OCI-LY7 (cell line): ENCODE data around the gene DTNB. TPM values are rescaled to one million over a fixed set of nuclear protein-coding genes. Genes with fewer than 3 reads are reported as not detected.

Experiments used
- BruUV-seq: library from RNA; stranded (reverse); fragments of 400-500 nt; replicated peaks from 2 replicates; lab custom pipeline; 2021; lab: Mats Ljungman, UMichigan
- CTCF ChIA-PET: fragments of 300-600 bp; sonication (Branson Sonifier 250); formaldehyde crosslinking; loops from one replicate; lab custom pipeline; 2022; ENCODE audit warnings: antibody characterized with exemption; ENCODE audit not compliant: unreplicated experiment; lab: Charles Lee
- POLR2A ChIA-PET: fragments of 300-600 bp; sonication (Branson Sonifier 250); formaldehyde crosslinking; loops from one replicate; lab custom pipeline; 2022; ENCODE audit warnings: antibody characterized with exemption; lab: Charles Lee
- DNase-seq: peaks from one replicate; pipeline ENCODE4 v3.0.0-alpha.2; 2015; ENCODE audit warnings: low spot score
- H2AFZ ChIP-seq: fragments of 200-600 bp; sonication (generic), shearing (Covaris generic); 2 replicates; pipeline ENCODE4 v1.6.1; 2014; ENCODE audit warnings: mild to moderate bottlenecking, antibody characterized with exemption, low read length, moderate library complexity
- H3K27ac ChIP-seq: fragments of 200-600 bp; sonication (generic); 2 replicates; pipeline ENCODE4 v1.5.1; 2014; ENCODE audit warnings: mixed run types, low read depth, mild to moderate bottlenecking, moderate library complexity, low read length, inconsistent platforms; ENCODE audit not compliant: poor library complexity, severe bottlenecking
- H3K36me3 ChIP-seq: fragments of 200-600 bp; sonication (generic); 2 replicates; pipeline ENCODE4 v1.6.1; 2014; ENCODE audit warnings: mild to moderate bottlenecking, antibody characterized with exemption, low read length, moderate library complexity, mixed read lengths; ENCODE audit not compliant: insufficient read depth
- H3K4me1 ChIP-seq: fragments of 200-600 bp; sonication (generic); 2 replicates; pipeline ENCODE4 v1.5.1; 2014; ENCODE audit warnings: mild to moderate bottlenecking, low read length; ENCODE audit not compliant: insufficient read depth, poor library complexity, severe bottlenecking
- H3K4me2 ChIP-seq: fragments of 200-600 bp; sonication (generic); 2 replicates; pipeline ENCODE4 v1.6.1; 2014; ENCODE audit warnings: mild to moderate bottlenecking, low read length
- H3K4me3 ChIP-seq: fragments of 200-600 bp; sonication (generic); 2 replicates; pipeline ENCODE4 v1.5.1; 2014; ENCODE audit warnings: mild to moderate bottlenecking, low read depth, low read length; ENCODE audit not compliant: poor library complexity, severe bottlenecking
- H3K79me2 ChIP-seq: fragments of 200-600 bp; sonication (generic); 2 replicates; pipeline ENCODE4 v1.6.1; 2016; ENCODE audit warnings: low read depth, mild to moderate bottlenecking, low read length, moderate library complexity, mixed read lengths; ENCODE audit not compliant: insufficient read depth
- H3K9me2 ChIP-seq: fragments of 200-600 bp; sonication (generic); 2 replicates; pipeline ENCODE4 v1.6.1; 2016; ENCODE audit warnings: mild to moderate bottlenecking, low read length, mixed read lengths; ENCODE audit not compliant: insufficient read depth
- H3K9me3 ChIP-seq: fragments of 200-600 bp; sonication (generic); 2 replicates; pipeline ENCODE4 v1.6.1; 2014; ENCODE audit warnings: mild to moderate bottlenecking, mixed run types, low read length, mixed read lengths
- H4K20me1 ChIP-seq: fragments of 200-600 bp; sonication (generic); 2 replicates; pipeline ENCODE4 v1.6.1; 2014; ENCODE audit warnings: mild to moderate bottlenecking, antibody characterized with exemption, low read length, moderate library complexity, mixed read lengths; ENCODE audit not compliant: insufficient read depth
- CTCF ChIP-seq: fragments of 200-600 bp; sonication (generic); conservative IDR thresholded peaks from 2 replicates; pipeline ENCODE4 v1.5.1; 2014; ENCODE audit warnings: mild to moderate bottlenecking, antibody characterized with exemption, low read length, moderate library complexity, mixed read lengths
- EZH2phosphoT487 ChIP-seq: fragments of 200-600 bp; sonication (generic); IDR thresholded peaks from 2 replicates; pipeline ENCODE4 v1.6.1; 2018; ENCODE audit warnings: low read depth, borderline replicate concordance, mild to moderate bottlenecking, mixed run types, antibody characterized with exemption, low read length, moderate library complexity, mixed read lengths
- intact Hi-C: fragments of 100-400 bp; cut with micrococcal nuclease; formaldehyde crosslinking; loops from one replicate; pipeline ENCODE4 v1.10.0; 2022; ENCODE audit not compliant: unreplicated experiment
- total RNA-seq, 2 experiments: library from RNA; depleted of rRNA in 1 of 2; stranded (reverse); fragments of >200 nt in 1 of 2; shearing (Covaris generic) in 1 of 2; gene quantifications; 2 replicates each; pipeline ENCODE4 v1.2.3, GENCODE V29; 2014 to 2022

The DTNB gene
- total RNA-seq, 2 experiments from 2014 or later = 16.1 to 28.3 TPM

GRCh38 chr2:25375371-25375988 is 297.9 kb downstream of the DTNB start:
- no peaks in the 10 kb centered on the region for H3K9me3 ChIP-seq
- no peaks in the 10 kb centered on the region for H4K20me1 ChIP-seq
- DNase-seq = no peak
- H3K36me3 ChIP-seq = no peaks in the 10 kb centered on the region
- TF ChIP-seq CTCF (no peak), EZH2phosphoT487 (no peak)
- no peaks in the 10 kb centered on the region for H3K9me2 ChIP-seq
- ChIA-PET POLR2A (interaction anchor here (0.6 to 2.0 kb wide), 7 partner anchors 10 to 190 kb away, joined by 3 to 12 read pairs (median 3); no protein-coding TSS in a partner anchor), CTCF (interaction anchor here (0.7 to 2.6 kb wide), 3 partner anchors 11 to 16 kb away, joined by 3 to 17 read pairs (median 8); no protein-coding TSS in a partner anchor)
- no peak overlapping the region for H2AFZ ChIP-seq
- H3K27ac ChIP-seq = no peak overlapping the region
- H3K4me1 ChIP-seq = peaks cover 46% of the 10 kb centered on the region
- H3K4me3 ChIP-seq = no peak overlapping the region
- intact Hi-C loops = loop anchor here (10.0 kb wide), 1 partner anchor 189 kb away; no protein-coding TSS in a partner anchor
- H3K4me2 ChIP-seq = no peak overlapping the region
- no TSS peak for BruUV-seq
- H3K79me2 ChIP-seq = no peaks in the 10 kb centered on the region

- Histone ChIP-seq H3K4me1 (peaks cover 40% of the 10 kb centered on the region), H3K4me3 (no peak overlapping the region), H3K36me3 (no peaks in the 10 kb centered on the region), H3K4me2 (no peak overlapping the region), H2AFZ (no peak overlapping the region), H3K79me2 (no peaks in the 10 kb centered on the region), H4K20me1 (no peaks in the 10 kb centered on the region), H3K27ac (no peak overlapping the region), H3K9me2 (no peaks in the 10 kb centered on the region), H3K9me3 (no peaks in the 10 kb centered on the region)
- no TSS peak for BruUV-seq
- intact Hi-C loops = loop anchor here (10.0 kb wide), 1 partner anchor 190 kb away; no protein-coding TSS in a partner anchor
- CTCF ChIA-PET = interaction anchor here (2.1 to 2.6 kb wide), 2 partner anchors 10 to 12 kb away, joined by 8 to 17 read pairs; no protein-coding TSS in a partner anchor
- no peak for DNase-seq
- TF ChIP-seq CTCF (no peak), EZH2phosphoT487 (no peak)
- POLR2A ChIA-PET = interaction anchor here (0.6 to 1.5 kb wide), 3 partner anchors 10 to 154 kb away, joined by 3 to 4 read pairs (median 3); no protein-coding TSS in a partner anchor
Observed at GRCh38 chr2:25374827-25375226, 298.6 kb downstream of the DTNB start.

- Histone ChIP-seq H3K27ac (no peak overlapping the region), H4K20me1 (no peaks in the 10 kb centered on the region), H3K36me3 (no peaks in the 10 kb centered on the region), H3K79me2 (no peaks in the 10 kb centered on the region), H3K9me2 (no peaks in the 10 kb centered on the region), H3K4me3 (no peak overlapping the region), H3K9me3 (no peaks in the 10 kb centered on the region), H3K4me2 (no peak overlapping the region), H3K4me1 (peaks cover 35% of the 10 kb centered on the region), H2AFZ (no peak overlapping the region)
- no peak for DNase-seq
- ChIA-PET CTCF (no interaction called here), POLR2A (interaction anchor here (1.2 to 1.5 kb wide), 2 partner anchors 9 to 12 kb away, joined by 3 read pairs; no protein-coding TSS in a partner anchor)
- TF ChIP-seq EZH2phosphoT487 (no peak), CTCF (no peak)
- BruUV-seq = no TSS peak
- intact Hi-C loops = loop anchor here (10.0 kb wide), 1 partner anchor 190 kb away; no protein-coding TSS in a partner anchor
Observed at GRCh38 chr2:25374411-25374810, 299.0 kb downstream of the DTNB start.
